LNCAP (cell line): ENCODE results near the gene OVOL2.

Experiments used
- CTCF ChIP-seq: fragments of 450-650 bp; IDR thresholded peaks from 2 replicates; pipeline ENCODE4 v1.5.1; 2017; ENCODE audit warnings: mild to moderate bottlenecking

Gene OVOL2

GRCh38 chr20:18031888-18032509 is 25.7 kb downstream of the OVOL2 start:
- TF ChIP-seq CTCF: no peak

- TF ChIP-seq CTCF: no peak
Measured at GRCh38 chr20:18031050-18031449, 26.7 kb downstream of the OVOL2 start.

DNA sequence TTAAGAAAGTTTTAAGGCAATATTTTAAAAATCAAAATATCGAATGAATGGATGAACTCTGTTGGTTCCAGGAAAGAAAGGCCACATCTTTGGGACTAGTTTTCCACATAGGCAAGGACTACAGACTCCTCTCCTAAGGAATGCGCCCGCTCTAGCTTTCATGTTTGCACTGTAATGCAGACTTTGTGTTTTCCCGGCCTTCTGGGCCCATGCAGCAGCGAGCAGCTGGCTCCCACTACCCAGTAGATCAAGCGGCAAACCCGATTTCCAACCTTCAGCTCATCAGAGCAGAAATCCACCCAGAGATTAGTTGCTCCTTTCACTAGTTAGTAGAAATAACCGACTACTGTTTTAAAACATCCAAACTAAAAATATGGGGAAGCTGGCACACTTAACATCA is 27.7 kb downstream of the OVOL2 start:
- no peak for TF ChIP-seq CTCF

- no peak for TF ChIP-seq CTCF
Measured at GRCh38 chr20:18024606-18025127, 33.0 kb downstream of the OVOL2 start.

- no peak for TF ChIP-seq CTCF
Measured at GRCh38 chr20:18020931-18021330, 36.8 kb downstream of the OVOL2 start.

GRCh38 chr20:18019068-18019467 is 38.6 kb downstream of the OVOL2 start:
- peak; percentile 40; the same call in 1 of the 2 replicates for TF ChIP-seq CTCF

DNA sequence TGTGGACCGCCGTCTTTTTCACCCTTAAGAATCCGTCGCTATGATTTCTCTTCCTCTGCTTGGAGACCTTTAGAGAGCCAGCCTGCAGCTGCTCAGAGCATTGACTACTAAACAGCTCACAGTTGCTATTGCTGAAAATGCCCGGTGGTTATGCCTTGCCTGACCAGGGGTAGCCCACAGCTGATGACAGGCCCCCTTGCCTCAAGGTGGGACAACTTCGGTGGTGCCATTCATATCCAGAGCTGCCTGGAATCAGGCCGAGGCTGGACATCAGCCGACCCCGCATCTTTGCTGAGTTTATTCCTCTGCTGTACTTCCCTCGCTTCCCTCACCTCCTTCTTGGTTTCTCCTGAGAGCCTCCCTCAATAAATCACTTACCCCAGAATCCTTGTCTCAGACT is 39.6 kb downstream of the OVOL2 start:
- no peak for TF ChIP-seq CTCF

- no peak for TF ChIP-seq CTCF
Measured at GRCh38 chr20:18016772-18017171, 40.9 kb downstream of the OVOL2 start.
